Measurements from ENCODE around the gene ANKRD61. TPM values are rescaled to one million over a fixed set of nuclear protein-coding genes. Genes with fewer than 3 reads are reported as not detected.
"Not testable (repeated sequence)": the region's sequence is repeated elsewhere in the genome, so short reads cannot be mapped to it uniquely, and the experiment has no call there.

The ANKRD61 gene
- total RNA-seq, 1 donor from 2014 or later = under 0.01 TPM

DNA sequence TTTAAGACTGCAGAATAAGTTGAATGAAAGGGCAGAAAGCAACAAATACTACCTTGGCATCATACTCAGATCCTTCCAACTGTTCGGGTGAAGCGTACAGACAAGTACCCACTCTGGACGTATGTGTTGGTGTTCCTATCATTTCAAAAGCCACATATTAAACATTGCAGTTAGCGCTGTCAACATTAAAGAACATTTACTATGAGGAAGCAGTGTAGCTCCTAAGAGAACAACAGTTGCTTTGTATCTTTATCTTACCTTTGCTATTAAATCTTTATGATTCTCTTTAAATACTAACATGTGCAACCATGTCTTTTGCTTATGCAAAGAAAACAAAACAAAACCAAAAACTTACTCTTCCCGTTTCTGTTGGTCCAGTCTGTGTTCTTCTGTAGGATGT, 2.6 kb upstream of the ANKRD61 start:
- FAIRE-seq (no peak), DNase-seq (ENCODE audit: low spot score in 2 of 2) (no peak)

DNA sequence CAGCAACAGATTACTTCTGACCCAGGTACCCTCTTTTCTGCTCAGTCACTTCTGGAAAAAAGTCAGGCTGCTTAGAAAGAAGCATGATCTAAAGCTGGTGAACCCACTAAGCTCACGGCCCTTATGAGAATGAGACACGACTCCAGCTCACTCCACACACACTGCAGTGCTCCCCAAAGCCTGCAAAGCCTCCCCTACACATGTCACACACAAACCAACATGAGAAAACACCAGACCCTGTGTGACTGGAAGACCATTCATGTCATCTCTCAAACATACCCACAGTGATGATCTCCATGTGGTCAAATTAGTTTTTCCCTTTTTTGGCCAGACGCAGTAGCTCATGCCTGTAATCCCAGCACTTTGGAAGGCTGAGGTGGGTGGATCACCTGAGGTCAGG, 391 bp downstream of the ANKRD61 start:
- DNase-seq (ENCODE audit: low spot score in 2 of 2) (no peak), FAIRE-seq (no peak)

DNA sequence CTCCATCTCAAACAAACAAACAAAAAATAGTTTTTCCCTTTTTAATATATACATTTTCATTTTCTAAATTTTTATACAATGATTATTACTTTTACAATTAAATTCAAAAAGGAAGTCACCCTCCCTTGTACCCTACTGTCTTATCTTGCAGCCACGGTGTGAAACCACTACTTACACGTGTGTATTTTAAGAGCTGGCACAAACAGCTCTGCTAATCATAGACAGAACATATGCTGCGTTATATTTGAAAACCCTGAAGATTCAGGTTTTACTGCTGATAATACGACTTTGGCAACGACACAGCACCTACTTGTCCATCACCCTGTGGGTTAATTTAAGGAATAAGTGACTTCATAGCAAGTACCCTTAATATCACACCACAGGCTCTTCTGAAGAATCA, 991 bp downstream of the ANKRD61 start:
- no peak for DNase-seq (ENCODE audit: low spot score in 2 of 2)
- FAIRE-seq = no peak

DNA sequence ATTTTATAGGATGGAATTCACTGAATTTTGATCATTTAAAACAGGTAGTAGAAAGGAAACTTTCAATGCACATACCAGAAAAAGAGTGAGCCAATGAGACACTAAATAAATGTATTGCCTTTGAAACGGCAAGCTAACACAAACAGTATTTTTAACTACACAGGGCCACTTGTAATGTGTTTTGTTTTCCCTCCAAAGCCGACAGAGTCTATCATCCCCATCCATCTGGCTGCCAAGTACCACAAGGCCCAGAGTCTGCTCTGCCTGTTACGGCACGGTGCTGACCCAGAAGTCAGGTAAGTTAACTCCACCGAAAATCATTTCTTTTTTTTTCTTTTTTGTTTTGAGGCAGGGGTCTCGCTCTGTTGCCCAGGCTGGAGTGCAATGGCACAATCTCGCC, 1.5 kb downstream of the ANKRD61 start:
- FAIRE-seq (no peak), DNase-seq (ENCODE audit: low spot score in 2 of 2) (no peak)

DNA sequence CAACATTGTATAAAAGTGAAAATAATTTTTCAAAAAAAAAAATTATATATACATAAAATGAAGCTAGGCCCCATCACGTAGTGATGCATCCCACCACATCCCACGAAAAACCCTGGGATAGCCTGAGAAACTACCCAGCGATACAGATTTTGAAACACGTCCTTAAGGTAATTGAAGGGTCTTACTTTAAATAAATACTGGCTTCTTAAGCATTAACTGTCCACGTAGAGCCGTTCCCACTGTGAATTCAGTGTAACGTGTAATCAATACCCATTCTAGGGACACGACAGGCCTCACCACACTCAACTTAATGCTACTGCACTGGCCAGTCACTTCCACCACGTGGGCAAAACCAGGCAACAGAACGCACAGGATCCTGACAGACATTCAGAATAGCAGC, 4.0 kb downstream of the ANKRD61 start:
- DNase-seq (ENCODE audit: low spot score in 2 of 2) (no peak), FAIRE-seq (no peak)

DNA sequence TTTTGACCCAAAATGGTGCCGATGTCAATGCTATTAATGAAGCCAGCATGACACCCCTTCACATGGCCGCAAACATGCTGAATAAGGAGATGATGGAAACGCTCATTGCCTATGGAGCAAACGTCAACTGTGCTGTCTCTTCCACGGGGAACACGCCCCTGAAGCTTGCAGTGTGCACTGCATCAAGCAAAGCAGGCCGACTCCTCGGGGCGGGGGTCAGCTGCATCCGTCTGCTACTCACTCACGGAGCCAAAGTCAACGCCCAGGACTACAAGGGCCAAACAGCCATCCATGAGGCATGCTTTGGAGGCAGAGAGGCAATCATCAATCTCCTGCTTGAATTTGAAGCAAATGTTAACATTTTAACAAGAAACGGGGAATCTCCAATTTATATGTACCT, 4.5 kb downstream of the ANKRD61 start:
- FAIRE-seq (no peak), DNase-seq (ENCODE audit: low spot score in 2 of 2) (no peak)

DNA sequence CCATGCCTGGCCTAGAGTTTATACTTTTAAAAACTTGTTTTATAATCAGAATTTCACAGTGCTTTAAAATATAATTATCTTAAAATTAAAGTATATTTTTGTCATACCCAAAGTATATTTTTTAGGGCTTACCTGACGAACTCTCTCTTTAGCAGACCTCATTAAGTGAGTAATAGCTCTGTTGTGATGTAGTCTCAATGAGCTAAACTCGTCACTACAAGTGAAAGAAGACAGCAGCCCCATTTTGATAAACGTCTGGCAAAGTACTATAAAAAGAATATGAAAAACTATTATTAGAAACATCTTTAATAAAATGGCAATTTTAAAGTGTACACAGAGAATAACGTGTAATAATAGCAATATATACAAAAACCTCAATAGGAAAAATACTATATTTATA, 18.6 kb downstream of the ANKRD61 start:
- no peak for FAIRE-seq
- no peak for DNase-seq (ENCODE audit: low spot score in 2 of 2)

DNA sequence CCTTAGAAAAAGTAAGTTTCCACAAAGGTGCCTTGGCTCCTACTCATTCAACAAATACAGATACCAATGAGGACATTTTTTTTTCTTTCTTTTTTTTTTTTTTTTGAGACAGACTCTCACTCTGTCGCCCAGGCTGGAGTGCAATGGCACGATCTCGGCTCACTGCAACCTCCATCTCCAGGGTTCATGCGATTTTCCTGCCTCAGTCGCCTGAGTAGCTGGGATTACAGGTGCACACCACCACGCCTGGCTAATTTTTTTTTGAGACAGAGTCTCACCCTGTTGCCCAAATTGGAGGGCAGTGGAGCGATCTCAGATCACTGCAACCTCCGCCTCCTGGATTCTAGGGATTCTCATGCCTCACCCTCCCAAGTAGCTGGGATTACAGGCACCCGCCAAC, 20.0 kb downstream of the ANKRD61 start:
- FAIRE-seq; DNase-seq (ENCODE audit: low spot score in 2 of 2): not testable (repeated sequence)

DNA sequence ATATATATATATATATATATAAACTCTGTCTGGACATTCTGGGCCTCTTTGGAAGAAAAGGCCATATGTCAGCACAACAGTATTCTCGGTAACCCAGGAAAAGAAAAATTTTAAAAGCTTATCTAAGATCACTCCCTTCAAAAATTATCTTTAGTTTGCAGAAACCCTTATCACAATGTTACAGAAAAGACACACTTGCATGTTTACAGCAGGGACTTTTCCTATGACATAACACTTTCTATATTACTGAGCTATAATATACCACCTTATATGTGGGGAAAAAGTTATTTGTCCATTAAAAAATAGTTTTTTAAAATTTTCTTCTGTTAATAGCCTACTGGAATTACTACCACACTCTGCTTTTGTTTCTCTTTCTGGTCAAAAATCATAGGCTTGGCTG, 25.4 kb downstream of the ANKRD61 start:
- DNase-seq (ENCODE audit: low spot score in 2 of 2) = no peak
- FAIRE-seq = no peak

DNA sequence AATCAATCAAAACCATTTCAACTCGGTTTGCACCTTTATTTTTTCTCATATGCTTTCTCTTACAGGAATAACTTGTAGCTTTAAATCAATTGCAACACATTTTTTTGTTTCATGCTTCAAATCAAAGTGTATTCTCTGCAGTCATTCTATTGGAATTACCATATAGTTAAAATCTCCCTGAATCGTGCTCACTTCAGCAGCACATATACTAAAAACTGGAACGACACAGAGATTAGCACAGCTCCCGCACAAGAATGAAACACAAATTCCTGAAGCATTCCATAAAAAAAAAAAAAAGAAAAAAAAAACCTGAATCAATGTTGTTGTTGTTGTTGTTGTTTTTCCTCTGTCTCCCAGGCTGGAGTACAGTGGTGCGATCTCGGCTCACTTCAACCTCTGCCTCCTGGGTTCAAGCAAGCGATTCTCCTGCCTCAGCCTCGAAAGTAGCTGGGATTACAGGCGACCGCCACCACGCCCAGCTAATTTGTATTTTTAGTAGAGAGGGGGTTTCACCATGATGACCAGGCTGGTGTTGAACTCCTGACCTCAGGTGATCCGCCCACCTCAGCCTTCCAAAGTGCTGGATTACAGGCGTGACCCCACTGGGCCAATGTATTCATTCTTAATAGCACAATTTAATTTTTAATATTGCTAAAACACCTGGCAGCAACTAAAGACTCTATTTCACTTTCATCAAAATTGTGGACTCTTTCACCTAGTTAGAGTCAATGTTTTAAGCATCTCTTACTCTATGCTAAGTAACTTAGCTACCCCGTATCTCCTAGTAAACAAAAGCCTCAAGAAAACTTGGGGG, 26.3 kb downstream of the ANKRD61 start:
- FAIRE-seq (no peak), DNase-seq (ENCODE audit: low spot score in 2 of 2) (no peak)

DNA sequence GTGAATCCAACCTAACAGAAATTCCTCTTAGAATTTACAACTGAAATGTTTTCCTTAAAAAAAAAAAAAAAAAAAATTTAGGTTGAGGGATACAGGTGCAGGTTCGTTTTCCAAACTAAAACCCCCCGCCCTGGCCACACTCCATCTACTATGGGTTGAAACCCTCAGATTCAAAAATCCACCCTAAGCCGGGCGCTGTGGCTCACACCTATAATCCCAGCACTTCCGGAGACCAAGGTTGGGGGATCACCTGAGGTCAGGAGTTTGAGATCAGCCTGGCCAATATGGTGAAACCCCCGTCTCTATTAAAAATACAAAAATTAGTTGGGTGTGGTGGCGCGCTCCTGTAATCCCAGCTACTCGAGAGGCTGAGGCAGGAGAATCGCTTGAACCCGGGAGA, 28.8 kb downstream of the ANKRD61 start:
- FAIRE-seq; DNase-seq (ENCODE audit: low spot score in 2 of 2): not testable (repeated sequence)

DNA sequence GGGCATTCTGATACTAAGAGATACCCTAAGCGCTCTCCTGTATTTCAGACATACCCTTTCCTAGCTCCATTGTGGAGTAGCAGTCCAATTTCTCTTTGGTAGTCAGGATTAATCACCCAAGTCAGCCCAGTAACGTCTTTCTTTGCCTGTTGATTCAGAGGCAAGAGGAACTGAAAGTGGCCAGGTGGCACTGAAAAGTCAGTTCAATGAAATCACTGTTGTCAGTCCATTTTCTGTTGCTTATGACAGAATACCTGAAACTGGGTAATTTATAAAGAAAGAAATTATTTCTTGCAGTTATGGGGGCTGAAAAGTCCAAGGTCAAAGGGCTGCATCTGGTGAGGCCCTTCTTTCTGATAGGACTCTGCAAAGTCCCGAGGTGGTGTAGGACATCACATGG, 40.2 kb downstream of the ANKRD61 start:
- DNase-seq (ENCODE audit: low spot score in 2 of 2) (no peak), FAIRE-seq (no peak)

DNA sequence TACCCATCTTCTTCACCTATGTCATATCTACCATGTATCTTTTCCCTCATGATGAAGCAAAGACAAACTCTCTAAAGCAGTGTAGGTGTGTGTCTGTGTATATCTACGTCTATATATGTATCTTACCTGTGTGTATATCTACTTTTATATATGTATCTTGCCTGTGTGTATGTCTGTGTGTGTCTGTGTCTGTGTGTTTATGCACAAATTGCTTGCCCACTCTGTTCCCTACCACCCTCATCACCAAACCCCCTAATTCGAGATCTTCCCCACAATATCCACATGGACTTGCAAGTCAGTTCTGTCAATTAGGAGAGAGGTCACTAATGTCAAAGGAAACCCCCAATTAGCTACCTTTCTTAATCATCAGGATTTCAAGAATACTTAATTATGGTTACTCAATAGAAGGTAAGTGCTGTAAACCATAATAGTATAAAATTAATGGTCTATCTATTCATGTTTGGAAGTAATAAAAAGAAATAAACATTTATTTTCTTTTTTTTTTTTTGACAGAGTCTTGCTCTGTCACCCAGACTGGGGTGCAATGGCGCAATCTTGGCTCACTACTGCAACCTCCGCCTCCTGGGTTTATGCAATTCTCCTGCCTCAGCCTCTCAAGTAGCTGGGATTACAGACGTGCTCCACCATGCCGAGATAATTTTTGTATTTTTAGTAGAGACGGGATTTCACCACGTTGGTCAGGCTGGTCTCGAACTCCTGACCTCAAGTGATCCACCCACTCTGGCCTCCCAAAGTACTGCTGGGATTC, 43.6 kb downstream of the ANKRD61 start:
- no peak for FAIRE-seq

DNA sequence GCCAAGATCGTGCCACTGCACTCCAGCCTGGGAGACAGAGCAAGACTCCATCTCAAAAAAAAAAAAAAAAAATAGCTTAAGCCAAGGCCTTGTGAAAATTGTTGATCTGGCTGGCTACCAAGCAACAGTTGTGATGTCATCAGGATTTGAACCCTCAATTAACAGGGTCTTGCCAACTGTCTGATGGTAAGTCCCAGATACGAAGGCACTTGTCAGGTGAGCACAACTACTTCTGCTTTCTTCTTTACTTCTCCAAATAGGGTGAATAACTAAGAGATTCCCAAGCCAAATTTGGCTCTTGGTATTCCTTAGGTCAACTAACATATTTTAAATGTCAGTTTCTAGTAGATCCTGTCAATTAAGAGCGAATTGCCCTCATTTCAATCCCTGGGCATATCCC, 47.4 kb downstream of the ANKRD61 start:
- DNase-seq (ENCODE audit: low spot score in 2 of 2) (no peak), FAIRE-seq (no peak)

More for the DNA sequence above, 43.6 kb downstream of the ANKRD61 start:
- no peak for DNase-seq (ENCODE audit: low spot score in 2 of 2)

DNA sequence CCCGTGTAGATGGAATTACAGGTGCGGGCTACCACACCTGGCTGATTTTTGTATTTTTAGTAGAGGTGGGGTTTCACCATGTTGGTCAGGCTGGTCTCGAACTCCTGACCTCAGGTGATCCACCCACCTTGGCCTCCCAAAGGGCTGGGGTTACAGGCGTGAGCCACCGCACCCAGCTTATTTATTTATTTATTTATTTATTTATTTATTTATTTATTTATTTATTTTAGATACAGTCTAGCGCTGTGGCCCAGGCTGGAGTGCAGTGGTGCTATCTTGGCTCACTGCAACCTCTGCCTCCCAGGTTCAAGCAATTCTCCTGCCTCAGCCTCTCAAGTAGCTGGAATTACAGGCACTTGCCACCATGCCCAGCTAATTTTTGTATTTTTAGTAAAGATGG, 51.9 kb downstream of the ANKRD61 start:
- not testable (repeated sequence) for DNase-seq (ENCODE audit: low spot score in 2 of 2); FAIRE-seq

Small RNA genes within 50 kb of the gene (small RNA-seq; reads per million reads assigned to genes)
- gene RF00019 (not detected), gene RNU6-218P (not detected), gene SNORA80D (0.31 reads per million, percentile 14 among the genes with 10 or more reads in this experiment)

Other genes with a start within 250 kb of the ANKRD61 start
- gene RNF216, start 249.7 kb upstream of the ANKRD61 start, total RNA-seq = 30.6 TPM
- gene OCM, start 150.6 kb upstream of the ANKRD61 start, total RNA-seq = not detected
- gene CCZ1, start 132.6 kb upstream of the ANKRD61 start, total RNA-seq = 156 TPM
- gene RSPH10B, start 60.7 kb upstream of the ANKRD61 start, total RNA-seq = 1.2 TPM
- gene PMS2, start 22.3 kb upstream of the ANKRD61 start, total RNA-seq = 33.4 TPM
- 35.9 TPM for gene AIMP2, start 22.1 kb upstream of the ANKRD61 start, total RNA-seq
- gene EIF2AK1, start 27.8 kb downstream of the ANKRD61 start, total RNA-seq = 56.3 TPM
- 14.3 TPM for gene USP42, start 73.6 kb downstream of the ANKRD61 start, total RNA-seq
- gene CYTH3, start 241.2 kb downstream of the ANKRD61 start, total RNA-seq = 26.9 TPM